Urinary bladder (tissue), 4 donors: ENCODE data around the gene GTF3C1. TPM values are rescaled to one million over a fixed set of nuclear protein-coding genes. Genes with fewer than 3 reads are reported as not detected.
"Not testable (repeated sequence)": the region's sequence is repeated elsewhere in the genome, so short reads cannot be mapped to it uniquely, and the experiment has no call there.

Source experiments
- DNase-seq: peaks from one replicate; pipeline ENCODE4 v3.0.0-alpha.2; 2015; ENCODE audit errors: extremely low spot score
- H3K27ac ChIP-seq: one replicate; pipeline ENCODE4 v1.5.1; 2013; ENCODE audit warnings: low read depth, mild to moderate bottlenecking, moderate library complexity
- H3K36me3 ChIP-seq: one replicate; pipeline ENCODE4 v1.6.1; 2013; ENCODE audit warnings: mild to moderate bottlenecking, moderate library complexity; ENCODE audit not compliant: insufficient read depth
- H3K4me1 ChIP-seq: one replicate; pipeline ENCODE4 v1.6.1; 2013; ENCODE audit warnings: mild to moderate bottlenecking, moderate library complexity; ENCODE audit not compliant: insufficient read depth
- H3K4me3 ChIP-seq: one replicate; pipeline ENCODE4 v1.5.1; 2013; ENCODE audit warnings: low read depth, low read length
- WGBS: extraction: QIAGEN DNeasy Blood & Tissue Kit; methylation state at CpG from one replicate; pipeline ENCODE4 v1.1.7; 2013; 5-methylcytosine and 5-hydroxymethylcytosine counted together
- polyA plus RNA-seq: library from polyadenylated mRNA; stranded (reverse); fragments of 200-250 nt; gene quantifications from one replicate; pipeline ENCODE4 v1.2.3, GENCODE V29; 2013
- total RNA-seq: library from RNA; depleted of rRNA; stranded (reverse); fragments of >200 nt; gene quantifications from one replicate; pipeline ENCODE4 v1.2.3, GENCODE V29; 2014
- donor health status: healthy with polysubstance abuse.
- donor health status: healthy.

Gene GTF3C1
- total and polyA plus RNA-seq, 2 donors = 43.4 to 55.5 TPM

- DNase-seq = no peak
- H3K4me1 ChIP-seq = no peaks in the 10 kb centered on the region
- H3K27ac ChIP-seq = peak overlapping the region; percentile 26
- 71% methylated on average over 4 of the region's 4 CpGs for WGBS
- H3K36me3 ChIP-seq = no peaks in the 10 kb centered on the region
- H3K4me3 ChIP-seq = no peak overlapping the region
These were observed 29.6 kb upstream of the GTF3C1 start for GRCh38 chr16:27579087-27579980.

- DNase-seq = no peak
These were observed 27.0 kb upstream of the GTF3C1 start for GRCh38 chr16:27576729-27577128.

GRCh38 chr16:27572711-27573110 is 23.0 kb upstream of the GTF3C1 start:
- DNase-seq = no peak
- Histone ChIP-seq H3K4me3 (no peak overlapping the region), H3K27ac (no peak overlapping the region), H3K4me1 (no peaks in the 10 kb centered on the region), H3K36me3 (no peaks in the 10 kb centered on the region)
- WGBS = 79% methylated on average over 6 of the region's 6 CpGs

More at GRCh38 chr16:27576729-27577128, 27.0 kb upstream of the GTF3C1 start:
- H3K27ac ChIP-seq = no peak overlapping the region
- 71% methylated on average over 5 of the region's 5 CpGs for WGBS
- no peaks in the 10 kb centered on the region for H3K4me1 ChIP-seq
- H3K4me3 ChIP-seq = no peak overlapping the region
- no peaks in the 10 kb centered on the region for H3K36me3 ChIP-seq

- H3K36me3 ChIP-seq = no peaks in the 10 kb centered on the region
- no peak overlapping the region for H3K4me3 ChIP-seq
- no peaks in the 10 kb centered on the region for H3K4me1 ChIP-seq
- DNase-seq = no peak
- H3K27ac ChIP-seq = no peak overlapping the region
- WGBS = 74% methylated on average over 8 of the region's 8 CpGs
These were observed 22.0 kb upstream of the GTF3C1 start for GRCh38 chr16:27571433-27572326.

GRCh38 chr16:27570986-27571385 is 21.3 kb upstream of the GTF3C1 start:
- not testable (repeated sequence) for H3K4me3 ChIP-seq, H3K27ac ChIP-seq, DNase-seq, H3K36me3 ChIP-seq, H3K4me1 ChIP-seq
- WGBS = 95% methylated on average over 8 of the region's 8 CpGs

- no peak for DNase-seq
- Histone ChIP-seq H3K4me3 (no peak overlapping the region), H3K36me3 (no peaks in the 10 kb centered on the region), H3K27ac (no peak overlapping the region), H3K4me1 (no peaks in the 10 kb centered on the region)
- WGBS = 93% methylated on average over 4 of the region's 4 CpGs
These were observed 18.4 kb upstream of the GTF3C1 start for GRCh38 chr16:27568077-27568476.

GRCh38 chr16:27566417-27566816 is 16.7 kb upstream of the GTF3C1 start:
- Histone ChIP-seq H3K4me3 (no peak overlapping the region), H3K4me1 (no peaks in the 10 kb centered on the region), H3K36me3 (no peaks in the 10 kb centered on the region), H3K27ac (no peak overlapping the region)
- WGBS = 88% methylated on average over 6 of the region's 6 CpGs
- DNase-seq = no peak

- no peak overlapping the region for H3K27ac ChIP-seq
- no peak overlapping the region for H3K4me3 ChIP-seq
- WGBS = 88% methylated on average over 5 of the region's 5 CpGs
- DNase-seq = no peak
- no peaks in the 10 kb centered on the region for H3K4me1 ChIP-seq
- H3K36me3 ChIP-seq = no peaks in the 10 kb centered on the region
These were observed 14.5 kb upstream of the GTF3C1 start for GRCh38 chr16:27564224-27564623.

GRCh38 chr16:27561216-27561615 is 11.5 kb upstream of the GTF3C1 start:
- DNase-seq = no peak
- no peaks in the 10 kb centered on the region for H3K4me1 ChIP-seq
- H3K27ac ChIP-seq = no peak overlapping the region
- H3K36me3 ChIP-seq = no peaks in the 10 kb centered on the region
- 86% methylated on average over 8 of the region's 8 CpGs for WGBS
- no peak overlapping the region for H3K4me3 ChIP-seq

- H3K27ac ChIP-seq = no peak overlapping the region
- no peaks in the 10 kb centered on the region for H3K4me1 ChIP-seq
- H3K4me3 ChIP-seq = no peak overlapping the region
- H3K36me3 ChIP-seq = no peaks in the 10 kb centered on the region
- no peak for DNase-seq
- 89% methylated on average over 1 of the region's 1 CpG for WGBS
These were observed 9.2 kb upstream of the GTF3C1 start for GRCh38 chr16:27558932-27559331.

GRCh38 chr16:27558434-27558833 is 8.7 kb upstream of the GTF3C1 start:
- H3K36me3 ChIP-seq = no peaks in the 10 kb centered on the region
- DNase-seq = no peak
- WGBS = 80% methylated on average over 3 of the region's 3 CpGs
- no peak overlapping the region for H3K4me3 ChIP-seq
- H3K27ac ChIP-seq = no peak overlapping the region
- H3K4me1 ChIP-seq = no peaks in the 10 kb centered on the region

GRCh38 chr16:27556471-27556870 is 6.8 kb upstream of the GTF3C1 start:
- Histone ChIP-seq H3K4me3 (no peak overlapping the region), H3K36me3 (no peaks in the 10 kb centered on the region), H3K4me1 (no peaks in the 10 kb centered on the region), H3K27ac (no peak overlapping the region)
- whole genome bisulfite sequencing = 94% methylated on average over 1 of the region's 1 CpG
- DNase-seq = no peak

- Histone ChIP-seq H3K4me3 (no peak overlapping the region), H3K4me1 (no peaks in the 10 kb centered on the region), H3K27ac (no peak overlapping the region), H3K36me3 (no peaks in the 10 kb centered on the region)
- 20% methylated on average over 1 of the region's 1 CpG for WGBS
- DNase-seq = no peak
These were observed 1.3 kb upstream of the GTF3C1 start for GRCh38 chr16:27551036-27551435.

- no peaks in the 10 kb centered on the region for H3K4me1 ChIP-seq
- no peak overlapping the region for H3K27ac ChIP-seq
- no peak for DNase-seq
- WGBS = 34% methylated on average over 4 of the region's 4 CpGs
- H3K4me3 ChIP-seq = peak overlapping the region; percentile 75
- no peaks in the 10 kb centered on the region for H3K36me3 ChIP-seq
These were observed 838 bp upstream of the GTF3C1 start for GRCh38 chr16:27550582-27550920.
